ENCODE data around the gene CNTNAP5.

The CNTNAP5 gene

GRCh38 chr2:124053796-124054195, 28.7 kb downstream of the CNTNAP5 start:
- no peak for DNase-seq (ENCODE audit: low read depth in 1 of 2, low spot score in 1 of 2)

- no peak for DNase-seq (ENCODE audit: low read depth in 1 of 2, low spot score in 1 of 2)
These were observed 38.5 kb downstream of the CNTNAP5 start for GRCh38 chr2:124063596-124063995.

GRCh38 chr2:124065636-124066035, 40.5 kb downstream of the CNTNAP5 start:
- DNase-seq (ENCODE audit: low read depth in 1 of 2, low spot score in 1 of 2) = no peak

GRCh38 chr2:124066776-124067175, 41.7 kb downstream of the CNTNAP5 start:
- DNase-seq (ENCODE audit: low read depth in 1 of 2, low spot score in 1 of 2) = no peak

GRCh38 chr2:124079045-124079444, 54.0 kb downstream of the CNTNAP5 start:
- no peak for DNase-seq (ENCODE audit: low read depth in 1 of 2, low spot score in 1 of 2)

GRCh38 chr2:124080281-124081153, 55.4 kb downstream of the CNTNAP5 start:
- no peak for DNase-seq (ENCODE audit: low read depth in 1 of 2, low spot score in 1 of 2)

GRCh38 chr2:124081154-124081716, 56.1 kb downstream of the CNTNAP5 start:
- DNase-seq (ENCODE audit: low read depth in 1 of 2, low spot score in 1 of 2) = no peak

GRCh38 chr2:124088616-124089015, 63.5 kb downstream of the CNTNAP5 start:
- DNase-seq (ENCODE audit: low read depth in 1 of 2, low spot score in 1 of 2) = no peak

GRCh38 chr2:124091721-124092120, 66.6 kb downstream of the CNTNAP5 start:
- DNase-seq (ENCODE audit: low read depth in 1 of 2, low spot score in 1 of 2) = no peak

GRCh38 chr2:124092651-124093050, 67.6 kb downstream of the CNTNAP5 start:
- DNase-seq (ENCODE audit: low read depth in 1 of 2, low spot score in 1 of 2) = no peak

- no peak for DNase-seq (ENCODE audit: low read depth in 1 of 2, low spot score in 1 of 2)
These were observed 79.8 kb downstream of the CNTNAP5 start for GRCh38 chr2:124104914-124105313.

GRCh38 chr2:124112206-124112605, 87.1 kb downstream of the CNTNAP5 start:
- no peak for DNase-seq (ENCODE audit: low read depth in 1 of 2, low spot score in 1 of 2)

GRCh38 chr2:124112966-124113365, 87.9 kb downstream of the CNTNAP5 start:
- no peak for DNase-seq (ENCODE audit: low read depth in 1 of 2, low spot score in 1 of 2)

GRCh38 chr2:124120246-124120645, 95.2 kb downstream of the CNTNAP5 start:
- DNase-seq (ENCODE audit: low read depth in 1 of 2, low spot score in 1 of 2) = no peak

- DNase-seq (ENCODE audit: low read depth in 1 of 2, low spot score in 1 of 2) = no peak
These were observed 96.0 kb downstream of the CNTNAP5 start for GRCh38 chr2:124121106-124121505.

- no peak for DNase-seq (ENCODE audit: low read depth in 1 of 2, low spot score in 1 of 2)
These were observed 96.7 kb downstream of the CNTNAP5 start for GRCh38 chr2:124121760-124122275.

GRCh38 chr2:124122340-124122739, 97.3 kb downstream of the CNTNAP5 start:
- no peak for DNase-seq (ENCODE audit: low read depth in 1 of 2, low spot score in 1 of 2)

- DNase-seq (ENCODE audit: low read depth in 1 of 2, low spot score in 1 of 2) = no peak
These were observed 106.2 kb downstream of the CNTNAP5 start for GRCh38 chr2:124131276-124131675.

GRCh38 chr2:124136110-124136509, 111.0 kb downstream of the CNTNAP5 start:
- no peak for DNase-seq (ENCODE audit: low read depth in 1 of 2, low spot score in 1 of 2)

- DNase-seq (ENCODE audit: low read depth in 1 of 2, low spot score in 1 of 2) = no peak
These were observed 113.0 kb downstream of the CNTNAP5 start for GRCh38 chr2:124138076-124138475.

- DNase-seq (ENCODE audit: low read depth in 1 of 2, low spot score in 1 of 2) = no peak
These were observed 120.9 kb downstream of the CNTNAP5 start for GRCh38 chr2:124145982-124146381.

- no peak for DNase-seq (ENCODE audit: low read depth in 1 of 2, low spot score in 1 of 2)
These were observed 122.5 kb downstream of the CNTNAP5 start for GRCh38 chr2:124147552-124147951.
